GM20431 (cell line): ENCODE measurements around the gene DIAPH3.

Source experiments
- in situ Hi-C: fragments of 300-500 bp; cut with MseI, MboI; formaldehyde crosslinking; loops from one replicate; pipeline ENCODE4 v1.15.0; 2020; ENCODE audit warnings: low sequenced_read_pairs; ENCODE audit not compliant: unreplicated experiment

Gene DIAPH3

DNA sequence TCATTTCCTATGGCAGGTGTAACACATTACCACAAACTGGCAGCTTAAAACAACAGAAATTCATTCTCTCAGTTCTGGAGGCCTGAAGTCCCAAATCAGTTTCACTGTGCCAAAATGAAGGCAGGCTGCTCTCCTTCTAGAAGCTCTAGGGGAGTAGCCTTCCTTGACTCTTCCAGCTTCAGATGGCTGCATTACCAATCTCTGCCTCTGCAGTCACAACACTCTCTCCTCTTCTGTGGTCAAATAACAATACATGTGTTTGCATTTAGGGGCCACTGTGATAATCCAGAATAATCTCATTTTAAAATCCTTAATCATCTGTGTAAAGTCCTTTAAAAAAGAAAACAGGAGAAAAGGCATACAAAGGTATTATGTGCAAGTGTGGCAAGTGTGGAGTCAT lies 7.8 kb downstream of the DIAPH3 start:
- in situ Hi-C loops = no loop called here

DNA sequence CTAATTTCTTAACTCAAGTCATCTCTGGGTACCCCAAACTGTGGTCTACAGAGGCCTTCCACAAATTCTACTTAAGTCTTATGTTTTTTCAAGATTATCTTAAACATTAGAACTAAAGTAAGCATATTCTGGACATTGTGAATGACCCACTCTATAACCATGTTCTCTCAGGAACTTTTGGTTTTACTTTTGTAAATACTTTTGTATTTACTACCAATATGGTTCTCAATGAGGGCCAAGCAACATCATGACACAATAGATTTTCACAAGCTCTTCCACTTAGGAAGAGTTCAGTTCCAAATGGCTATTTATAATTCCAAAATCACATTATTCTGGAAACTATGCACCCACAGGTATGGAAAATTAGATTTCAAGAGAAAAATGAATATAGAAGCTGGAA lies 10.8 kb downstream of the DIAPH3 start:
- in situ Hi-C loops = no loop called here

DNA sequence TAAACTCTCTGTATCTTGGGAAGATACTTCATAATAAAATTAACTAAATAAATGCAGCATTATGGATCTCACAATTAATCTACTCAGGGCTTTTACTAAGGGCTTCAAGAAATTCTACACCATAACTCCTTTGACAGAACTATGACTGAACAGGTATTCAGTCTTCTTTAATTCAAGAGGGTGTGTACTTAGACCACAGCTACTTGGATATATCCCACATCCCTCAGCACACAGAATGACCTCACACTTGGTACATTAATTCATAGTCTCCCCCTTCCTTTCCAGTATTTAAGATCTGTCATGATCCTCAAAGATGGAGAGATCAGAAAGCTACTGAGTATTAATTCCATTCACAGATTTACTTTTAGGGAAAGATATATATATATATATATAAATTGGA lies 11.6 kb downstream of the DIAPH3 start:
- in situ Hi-C loops = no loop called here

DNA sequence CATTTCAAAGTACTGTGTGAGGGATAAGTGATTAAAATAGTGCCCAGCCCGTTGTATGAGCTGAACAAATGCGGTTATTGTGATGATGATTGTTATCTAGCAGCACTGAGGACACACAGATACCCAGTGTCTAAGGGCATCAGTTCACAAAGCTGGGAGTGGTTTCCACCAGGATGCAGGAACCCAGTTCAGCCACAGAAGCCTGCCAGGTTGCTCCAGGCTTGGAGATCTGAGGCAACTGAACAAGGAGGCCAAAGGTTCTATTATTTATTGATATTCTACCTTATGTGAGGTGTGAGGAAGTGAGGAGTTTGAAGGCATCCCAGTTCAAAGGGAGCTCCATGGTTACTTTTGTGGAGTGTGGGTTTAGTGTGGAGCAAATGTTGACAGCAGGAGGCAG lies 13.2 kb downstream of the DIAPH3 start:
- in situ Hi-C loops = no loop called here

GRCh38 chr13:60148918-60149317 lies 14.8 kb downstream of the DIAPH3 start:
- in situ Hi-C loops = no loop called here

DNA sequence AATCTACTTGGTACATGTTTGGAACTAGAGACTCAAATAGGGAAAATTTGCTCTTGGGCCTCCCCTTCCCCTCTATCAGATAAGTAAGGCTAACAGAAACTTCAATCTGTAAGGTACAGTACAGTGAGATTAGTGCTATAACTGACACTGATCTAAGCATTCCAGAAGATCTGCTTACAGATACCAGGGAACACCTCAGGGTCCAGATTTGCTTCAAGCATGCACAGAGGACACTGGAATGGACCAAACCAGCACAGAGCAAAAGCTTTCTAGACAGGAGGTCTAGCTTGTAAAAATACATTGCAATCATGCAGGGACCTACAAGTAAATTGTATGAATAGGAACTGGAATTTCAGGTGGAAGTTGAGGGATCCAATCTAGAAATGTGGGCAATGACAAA lies 16.4 kb downstream of the DIAPH3 start:
- in situ Hi-C loops = no loop called here

- in situ Hi-C loops = no loop called here
Observed at GRCh38 chr13:60146471-60146870, 17.3 kb downstream of the DIAPH3 start.

DNA sequence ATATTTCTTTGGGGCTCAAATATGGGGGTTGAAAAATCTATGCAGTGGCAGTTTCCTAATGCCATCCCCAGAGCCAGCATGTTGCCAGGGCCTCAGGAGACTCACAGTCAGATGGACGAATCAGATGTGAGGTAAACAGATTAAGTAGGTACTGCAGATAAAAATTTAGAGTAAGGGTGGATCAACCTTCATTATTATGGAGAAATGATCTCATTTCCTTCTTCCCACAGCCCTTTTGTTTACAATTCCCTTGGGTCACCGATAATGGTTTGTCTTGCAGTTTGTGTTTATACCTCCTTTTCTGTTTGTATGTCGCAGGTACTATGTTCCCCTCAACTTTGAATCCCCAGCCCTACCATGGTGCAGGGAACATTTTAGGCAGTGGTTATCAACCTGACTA lies 20.0 kb downstream of the DIAPH3 start:
- in situ Hi-C loops = no loop called here

- in situ Hi-C loops = no loop called here
Observed at GRCh38 chr13:60139272-60139671, 24.5 kb downstream of the DIAPH3 start.

GRCh38 chr13:60138674-60139073 lies 25.1 kb downstream of the DIAPH3 start:
- in situ Hi-C loops = no loop called here

DNA sequence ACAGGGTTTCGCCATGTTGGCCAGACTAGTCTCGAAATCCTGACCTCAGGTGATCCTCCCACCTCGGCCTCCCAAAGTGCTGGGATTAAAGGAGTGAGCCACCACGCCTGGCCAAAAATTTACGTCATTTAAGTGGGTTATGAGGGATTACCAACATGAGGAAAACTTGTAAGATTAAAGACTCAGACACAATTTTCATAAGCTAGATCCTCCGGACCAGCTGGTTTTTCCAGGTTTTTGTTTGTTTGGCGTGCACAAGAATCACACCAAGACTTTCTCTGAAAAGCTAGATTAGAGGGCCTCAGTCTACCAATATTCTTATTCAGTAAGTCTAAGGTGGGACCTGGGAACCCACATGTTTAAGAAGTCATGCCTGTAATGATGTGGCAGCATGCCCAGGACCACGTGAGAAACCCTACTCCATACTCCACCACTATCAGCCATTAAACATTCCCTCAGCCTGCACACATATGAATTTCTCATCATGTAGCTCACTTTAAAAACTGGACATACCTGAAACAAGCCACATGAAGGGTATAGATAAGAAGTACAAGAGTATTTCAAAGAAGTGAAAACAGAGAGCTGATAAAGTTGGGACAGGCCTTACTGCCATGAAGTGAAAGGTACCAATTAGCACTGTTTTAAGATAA lies 25.7 kb downstream of the DIAPH3 start:
- in situ Hi-C loops = no loop called here

GRCh38 chr13:60135344-60135743 lies 28.4 kb downstream of the DIAPH3 start:
- in situ Hi-C loops = no loop called here

DNA sequence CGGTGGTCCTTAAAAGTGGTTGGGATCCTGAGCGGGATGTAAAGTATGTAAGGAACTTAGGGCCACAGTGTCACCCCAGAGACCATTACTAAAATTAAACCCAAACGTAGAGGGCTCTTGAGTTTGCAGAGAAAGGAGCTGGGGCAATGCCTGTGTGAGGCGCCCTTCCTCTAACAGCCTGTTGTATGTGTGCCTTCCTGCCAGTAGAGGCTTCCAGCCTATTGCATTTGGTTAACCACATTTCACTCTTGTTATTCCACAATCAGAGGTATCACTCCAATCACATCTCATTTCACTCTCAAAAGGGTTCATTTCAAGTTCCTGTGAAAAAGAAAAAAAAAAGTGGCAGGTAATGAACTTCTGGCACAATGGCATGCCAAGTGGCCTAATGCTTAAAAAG lies 29.4 kb downstream of the DIAPH3 start:
- in situ Hi-C loops = no loop called here

DNA sequence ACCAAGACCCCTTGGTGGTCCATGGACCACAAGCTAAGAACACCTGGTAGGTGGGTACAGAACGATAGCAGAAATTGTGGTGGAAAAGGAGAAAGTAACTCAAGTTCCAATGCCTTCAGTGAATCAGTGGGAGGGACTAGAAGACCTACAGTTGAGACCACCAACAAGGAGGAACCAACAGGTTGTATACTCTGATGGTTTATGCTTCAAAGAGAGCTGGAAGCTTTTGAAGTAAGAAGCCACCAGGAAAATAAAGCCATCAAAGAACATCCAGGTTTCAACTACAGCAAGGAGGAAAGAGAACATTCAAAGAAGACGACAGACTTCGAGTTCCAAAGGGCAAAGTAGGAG lies 42.4 kb downstream of the DIAPH3 start:
- in situ Hi-C loops = no loop called here

- in situ Hi-C loops = no loop called here
Observed at GRCh38 chr13:60120617-60121336, 43.0 kb downstream of the DIAPH3 start.

DNA sequence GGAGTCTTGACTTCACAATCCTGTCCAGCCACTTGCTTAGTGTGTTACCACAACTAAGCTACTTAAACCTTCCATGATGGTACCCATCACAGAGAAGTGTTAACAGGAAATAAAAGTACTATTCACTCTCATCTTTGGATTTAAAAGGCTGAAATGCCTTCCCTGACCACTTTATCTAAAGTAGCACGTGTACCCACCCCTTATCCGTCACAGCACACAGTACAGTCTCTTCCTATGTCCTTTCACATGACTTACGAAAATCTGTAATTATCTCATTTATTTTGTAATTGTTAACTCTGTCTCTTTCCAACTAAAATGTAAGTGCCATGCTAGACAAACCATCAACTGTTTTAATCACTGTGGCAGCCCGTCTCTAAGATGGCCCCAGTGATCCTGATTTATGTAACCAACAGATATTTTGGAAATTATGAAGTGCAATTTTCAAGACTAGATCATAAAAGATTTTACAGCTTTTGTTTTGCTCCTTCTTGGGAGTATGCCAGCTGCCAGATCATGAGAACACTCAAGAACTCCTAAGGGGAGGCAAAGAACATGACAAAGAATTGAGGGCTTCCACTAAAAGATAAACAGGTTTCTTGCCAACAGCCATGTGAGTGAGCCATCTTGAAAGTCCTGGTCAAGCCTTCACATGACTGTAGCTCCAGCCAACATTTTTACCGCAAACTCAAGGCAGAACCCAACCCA lies 44.9 kb downstream of the DIAPH3 start:
- in situ Hi-C loops = no loop called here

GRCh38 chr13:60114499-60115028 lies 49.2 kb downstream of the DIAPH3 start:
- in situ Hi-C loops = no loop called here

- in situ Hi-C loops = no loop called here
Observed at GRCh38 chr13:60112771-60113170, 51.0 kb downstream of the DIAPH3 start.

GRCh38 chr13:60111691-60112090 lies 52.0 kb downstream of the DIAPH3 start:
- in situ Hi-C loops = no loop called here

DNA sequence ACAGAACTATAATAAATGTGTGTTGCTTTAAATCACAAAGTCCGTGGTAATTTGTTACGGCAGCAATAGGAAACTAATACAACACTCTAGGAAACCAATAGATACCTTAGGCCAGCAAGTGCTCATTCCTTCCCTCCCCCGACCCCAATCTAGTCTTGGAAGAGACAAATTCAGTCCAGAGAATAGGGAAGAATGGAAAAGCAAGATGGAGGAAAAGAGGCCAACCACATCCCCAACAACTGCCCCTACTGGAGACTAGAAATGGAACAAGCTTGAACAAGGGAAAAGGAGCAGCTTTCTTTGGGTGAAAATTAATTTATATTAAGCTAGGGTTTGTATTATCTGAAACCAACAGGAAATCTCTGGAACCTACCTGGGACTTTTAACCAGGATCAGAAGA lies 54.4 kb downstream of the DIAPH3 start:
- in situ Hi-C loops = no loop called here

DNA sequence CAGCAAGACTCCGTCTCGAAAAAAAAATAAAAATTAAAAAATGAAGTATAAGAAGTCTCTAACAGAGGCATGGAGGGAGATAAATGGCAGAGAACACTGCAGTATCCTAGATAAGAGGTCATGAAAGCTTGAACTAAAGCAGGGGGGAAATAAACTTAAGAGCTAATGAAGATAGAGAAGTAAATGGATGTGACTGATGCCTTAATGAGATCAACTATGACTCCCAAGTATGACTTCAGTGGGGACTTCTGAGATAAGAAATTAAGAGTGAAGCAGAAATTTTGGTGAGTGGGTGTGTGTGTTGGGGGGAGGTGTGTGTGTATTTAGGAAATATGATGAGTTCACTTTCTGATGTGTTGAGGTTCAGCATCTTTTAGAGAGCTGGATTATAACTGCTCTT lies 55.1 kb downstream of the DIAPH3 start:
- in situ Hi-C loops = no loop called here
